PFSK-1 (cell line): ENCODE data around the gene FOLR2.

Experiments used
- SIN3A ChIP-seq: IDR thresholded peaks from 2 replicates; pipeline ENCODE4 v1.6.1; 2012; ENCODE audit warnings: mild to moderate bottlenecking, low read length, moderate library complexity, borderline replicate concordance; ENCODE audit not compliant: insufficient read depth
- TAF1 ChIP-seq: IDR thresholded peaks from 2 replicates; pipeline ENCODE4 v1.6.1; 2012; ENCODE audit warnings: low read length, control low read depth, borderline replicate concordance; ENCODE audit not compliant: insufficient read depth
- TF ChIP-seq, protein P1 (sequence below), 2 experiments: IDR thresholded peaks; 2 replicates each; pipeline versions ENCODE4 v1.6.1 to v1.8.0; 2011 to 2012; ENCODE audit warnings: low read depth in 2 of 2, low read length in 2 of 2, control low read depth in 1 of 2, inconsistent platforms in 1 of 2, mild to moderate bottlenecking in 1 of 2, moderate library complexity in 1 of 2; ENCODE audit not compliant: insufficient read depth in 1 of 2

DNA sequence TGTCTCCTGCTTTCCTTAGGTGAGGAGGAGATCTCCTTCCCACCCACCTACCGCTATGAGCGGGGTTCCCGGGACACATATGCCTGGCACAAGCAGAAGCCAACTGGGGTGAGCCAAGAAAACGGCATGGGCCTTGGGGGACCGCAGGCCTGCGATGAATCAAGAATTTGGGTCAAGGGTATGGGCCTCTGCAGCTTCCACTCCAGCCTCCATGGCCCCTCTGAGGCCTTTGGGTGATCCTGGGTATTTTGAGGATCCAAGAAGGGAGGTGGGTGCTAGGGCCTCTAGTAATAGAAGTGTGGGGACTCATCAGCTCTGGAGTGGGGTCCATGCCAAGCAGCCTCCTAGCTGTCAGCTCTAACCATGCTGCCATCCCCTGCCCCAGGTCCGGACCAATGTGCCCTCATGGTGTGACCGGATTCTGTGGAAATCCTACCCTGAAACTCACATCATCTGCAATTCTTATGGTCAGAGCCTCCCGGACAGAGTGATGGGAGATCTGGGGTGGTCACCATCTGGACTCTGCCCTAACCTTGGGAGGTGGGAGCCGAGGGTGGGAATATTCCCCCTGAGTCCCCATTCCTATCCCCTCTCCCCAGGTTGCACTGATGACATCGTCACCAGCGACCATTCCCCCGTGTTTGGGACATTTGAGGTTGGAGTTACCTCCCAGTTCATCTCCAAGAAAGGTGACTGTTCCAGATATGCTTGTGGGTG, 16.6 kb downstream of the FOLR2 start:
- TF ChIP-seq, protein P1, sequence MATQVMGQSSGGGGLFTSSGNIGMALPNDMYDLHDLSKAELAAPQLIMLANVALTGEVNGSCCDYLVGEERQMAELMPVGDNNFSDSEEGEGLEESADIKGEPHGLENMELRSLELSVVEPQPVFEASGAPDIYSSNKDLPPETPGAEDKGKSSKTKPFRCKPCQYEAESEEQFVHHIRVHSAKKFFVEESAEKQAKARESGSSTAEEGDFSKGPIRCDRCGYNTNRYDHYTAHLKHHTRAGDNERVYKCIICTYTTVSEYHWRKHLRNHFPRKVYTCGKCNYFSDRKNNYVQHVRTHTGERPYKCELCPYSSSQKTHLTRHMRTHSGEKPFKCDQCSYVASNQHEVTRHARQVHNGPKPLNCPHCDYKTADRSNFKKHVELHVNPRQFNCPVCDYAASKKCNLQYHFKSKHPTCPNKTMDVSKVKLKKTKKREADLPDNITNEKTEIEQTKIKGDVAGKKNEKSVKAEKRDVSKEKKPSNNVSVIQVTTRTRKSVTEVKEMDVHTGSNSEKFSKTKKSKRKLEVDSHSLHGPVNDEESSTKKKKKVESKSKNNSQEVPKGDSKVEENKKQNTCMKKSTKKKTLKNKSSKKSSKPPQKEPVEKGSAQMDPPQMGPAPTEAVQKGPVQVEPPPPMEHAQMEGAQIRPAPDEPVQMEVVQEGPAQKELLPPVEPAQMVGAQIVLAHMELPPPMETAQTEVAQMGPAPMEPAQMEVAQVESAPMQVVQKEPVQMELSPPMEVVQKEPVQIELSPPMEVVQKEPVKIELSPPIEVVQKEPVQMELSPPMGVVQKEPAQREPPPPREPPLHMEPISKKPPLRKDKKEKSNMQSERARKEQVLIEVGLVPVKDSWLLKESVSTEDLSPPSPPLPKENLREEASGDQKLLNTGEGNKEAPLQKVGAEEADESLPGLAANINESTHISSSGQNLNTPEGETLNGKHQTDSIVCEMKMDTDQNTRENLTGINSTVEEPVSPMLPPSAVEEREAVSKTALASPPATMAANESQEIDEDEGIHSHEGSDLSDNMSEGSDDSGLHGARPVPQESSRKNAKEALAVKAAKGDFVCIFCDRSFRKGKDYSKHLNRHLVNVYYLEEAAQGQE (IDR thresholded peaks at IDR 0.05; ENCODE audit: insufficient read depth in 1 of 2, low read depth in 2 of 2, low read length in 2 of 2): no peak
- TF ChIP-seq TAF1 (no peak), SIN3A (no peak)
